Femur (tissue), 1 donor: Measurements from ENCODE around the gene PLA2G1B.
"Not testable (repeated sequence)": the region's sequence is repeated elsewhere in the genome, so short reads cannot be mapped to it uniquely, and the experiment has no call there.

Experiments used
- DNase-seq: peaks from one replicate; pipeline ENCODE4 v3.0.0-alpha.2; 2017

The PLA2G1B gene

DNA sequence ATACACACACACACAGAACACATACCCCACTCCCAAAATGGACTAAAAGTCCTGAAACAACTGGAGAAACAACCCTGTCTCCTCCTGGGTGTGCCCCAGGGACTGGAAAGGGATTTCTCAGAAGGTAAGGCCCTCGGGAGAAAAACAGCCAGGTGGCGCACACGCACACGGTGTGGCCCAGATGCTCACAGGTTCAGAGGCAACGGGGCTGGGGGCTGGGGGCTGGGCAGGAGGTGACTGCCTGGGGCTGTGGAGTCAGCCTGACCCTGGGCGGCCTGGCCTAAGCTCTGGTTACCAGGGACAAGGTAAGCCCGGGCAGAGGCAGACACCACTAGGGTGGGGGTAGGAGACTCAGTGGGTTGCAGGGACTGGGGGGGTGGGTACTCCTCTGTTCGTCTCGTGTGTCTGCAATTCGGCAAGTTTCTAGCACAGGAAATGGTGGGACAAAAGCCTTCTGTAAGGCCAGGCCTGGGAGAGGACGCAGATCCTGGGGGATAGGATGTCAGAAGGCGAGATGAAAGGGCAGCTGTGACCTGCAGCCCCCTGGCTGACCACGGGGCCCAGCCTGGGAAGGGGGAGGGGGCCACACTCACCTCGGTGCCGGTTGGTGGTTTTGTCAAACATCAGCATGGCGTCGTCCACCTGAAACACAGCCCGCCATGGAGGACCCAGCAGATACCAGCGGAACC, 31.0 kb upstream of the PLA2G1B start:
- DNase-seq = no peak

GRCh38 chr12:120357104-120357503, 29.5 kb upstream of the PLA2G1B start:
- DNase-seq = no peak

DNA sequence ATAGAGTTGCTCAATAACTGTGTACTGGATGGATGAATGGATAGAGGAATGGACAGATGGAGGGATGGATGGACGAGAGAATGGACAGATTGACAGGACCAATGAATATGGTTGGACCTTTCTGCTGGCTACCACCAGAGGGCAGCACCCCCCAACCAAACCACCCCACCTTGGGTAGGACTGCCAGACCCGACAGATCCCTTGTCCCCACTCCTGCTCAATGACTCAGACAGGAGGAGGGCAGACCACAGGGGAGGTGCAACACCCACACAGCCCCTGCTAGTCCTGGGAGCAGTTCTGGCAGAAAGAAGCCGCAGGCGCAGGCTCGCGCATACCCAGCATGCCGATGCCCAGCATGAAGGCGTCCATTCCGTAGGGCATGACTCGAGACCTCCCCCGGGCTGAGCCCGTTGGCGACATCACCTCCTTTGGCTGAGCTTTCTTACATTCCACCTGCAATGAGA, 29.0 kb upstream of the PLA2G1B start:
- DNase-seq = peak; percentile 87

GRCh38 chr12:120353556-120354317, 26.2 kb upstream of the PLA2G1B start:
- no peak for DNase-seq

GRCh38 chr12:120353136-120353535, 25.6 kb upstream of the PLA2G1B start:
- DNase-seq = no peak

GRCh38 chr12:120352117-120352516, 24.5 kb upstream of the PLA2G1B start:
- no peak for DNase-seq

GRCh38 chr12:120350576-120351350, 23.2 kb upstream of the PLA2G1B start:
- peak; percentile 56 for DNase-seq

DNA sequence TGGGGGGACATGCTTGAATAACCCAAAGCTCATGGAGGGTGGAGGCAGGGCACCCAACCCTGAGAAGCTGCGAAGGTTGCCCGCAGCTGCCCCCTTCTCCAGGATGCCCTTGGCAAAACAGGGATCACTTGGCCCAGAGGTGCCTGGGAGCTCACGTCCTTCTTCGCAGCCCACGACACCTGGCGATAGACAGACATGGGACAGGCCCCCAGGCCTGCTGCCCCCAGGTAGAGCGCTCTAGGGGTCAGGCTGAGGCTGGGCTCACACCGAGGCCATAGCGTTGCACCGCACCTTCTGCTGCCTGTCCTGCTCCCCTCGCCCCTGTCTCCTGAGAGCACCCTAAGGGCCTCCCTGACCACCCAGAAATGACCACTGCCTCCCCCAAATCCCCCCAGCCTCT, 20.2 kb upstream of the PLA2G1B start:
- no peak for DNase-seq

GRCh38 chr12:120346681-120347080, 19.1 kb upstream of the PLA2G1B start:
- no peak for DNase-seq

DNA sequence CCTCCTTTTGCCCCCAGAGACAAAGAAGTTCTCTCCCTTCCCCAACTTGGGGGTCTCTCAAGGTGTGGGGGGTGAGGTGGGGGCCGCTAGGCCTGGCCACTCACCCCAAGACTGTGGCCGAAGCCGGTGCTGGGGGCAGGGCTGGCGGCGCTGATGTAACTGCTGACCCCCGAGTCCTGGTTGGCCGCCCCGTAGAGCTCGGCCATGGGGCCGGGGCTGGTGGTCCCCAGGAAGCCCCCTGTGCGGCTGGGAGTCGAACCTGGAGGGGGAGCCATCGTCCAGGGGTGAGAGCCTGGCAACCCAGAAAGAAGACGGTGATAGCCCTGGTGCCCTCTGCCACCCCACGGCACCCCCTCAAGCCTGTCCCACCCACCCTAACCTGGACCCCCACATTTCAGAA, 18.5 kb upstream of the PLA2G1B start:
- DNase-seq = no peak

DNA sequence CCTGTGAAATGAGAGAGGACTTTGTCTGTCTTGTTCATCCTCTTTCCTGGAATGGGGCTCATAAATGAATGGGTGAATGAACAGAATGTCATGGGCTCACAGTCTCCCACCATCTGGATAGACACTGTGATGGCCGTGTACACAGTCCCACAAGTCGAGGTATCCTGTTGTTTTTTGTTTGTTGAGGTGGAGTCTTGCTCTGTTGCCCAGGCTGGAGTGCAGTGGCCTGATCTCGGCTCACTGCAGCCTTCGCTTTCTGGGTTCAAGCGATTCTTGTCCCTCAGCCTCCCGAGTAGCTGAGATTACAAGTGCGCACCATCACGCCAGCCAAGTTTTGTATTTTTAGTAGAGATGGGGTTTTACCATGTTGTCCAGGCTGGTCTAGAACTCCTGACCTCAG, 16.1 kb upstream of the PLA2G1B start:
- no peak for DNase-seq

DNA sequence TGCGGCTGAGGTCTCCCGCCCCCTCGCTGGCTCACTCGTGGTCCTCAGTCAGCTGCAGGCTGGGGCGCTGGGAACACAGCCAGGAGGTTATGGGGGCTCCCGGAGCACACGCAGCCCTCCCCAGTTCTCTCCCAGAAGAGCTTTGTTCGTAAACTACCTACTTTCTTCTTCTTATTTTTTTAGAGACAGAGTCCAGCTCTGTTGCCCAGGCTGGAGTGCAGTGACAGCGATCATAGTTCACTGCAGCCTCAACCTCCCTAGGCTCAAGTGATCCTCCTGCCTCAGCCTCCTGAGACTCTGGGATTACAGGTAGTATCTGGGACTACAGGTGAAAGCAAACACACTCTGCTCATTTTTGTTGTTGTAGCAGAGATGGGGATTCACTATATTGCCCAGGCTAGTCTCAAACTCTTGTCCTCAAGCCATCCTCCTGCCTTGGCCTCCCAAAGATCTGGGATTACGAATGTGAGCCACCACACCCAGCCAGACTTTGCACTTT, 15.5 kb upstream of the PLA2G1B start:
- no peak for DNase-seq

GRCh38 chr12:120342175-120343038, 14.8 kb upstream of the PLA2G1B start:
- DNase-seq = no peak

GRCh38 chr12:120339256-120339655, 11.7 kb upstream of the PLA2G1B start:
- DNase-seq = no peak

DNA sequence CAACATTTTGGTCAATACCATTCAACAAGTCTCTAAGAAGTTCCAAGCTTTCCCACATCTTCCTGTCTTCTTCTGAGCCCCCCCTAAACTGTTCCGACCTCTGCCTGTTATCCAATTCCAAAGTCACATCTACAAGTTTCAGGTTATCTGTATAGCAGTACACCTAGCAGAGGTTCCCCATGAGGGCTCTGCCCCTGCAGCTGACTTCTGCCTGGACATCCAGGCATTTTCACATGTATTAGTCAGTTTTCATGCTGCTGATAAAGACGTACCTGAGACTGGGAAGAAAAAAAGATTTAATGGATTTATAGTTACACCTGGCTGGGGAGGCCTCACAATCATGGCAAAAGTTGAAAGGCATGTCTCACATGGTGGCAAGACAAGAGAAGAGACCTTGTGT, 10.2 kb upstream of the PLA2G1B start:
- no peak for DNase-seq

DNA sequence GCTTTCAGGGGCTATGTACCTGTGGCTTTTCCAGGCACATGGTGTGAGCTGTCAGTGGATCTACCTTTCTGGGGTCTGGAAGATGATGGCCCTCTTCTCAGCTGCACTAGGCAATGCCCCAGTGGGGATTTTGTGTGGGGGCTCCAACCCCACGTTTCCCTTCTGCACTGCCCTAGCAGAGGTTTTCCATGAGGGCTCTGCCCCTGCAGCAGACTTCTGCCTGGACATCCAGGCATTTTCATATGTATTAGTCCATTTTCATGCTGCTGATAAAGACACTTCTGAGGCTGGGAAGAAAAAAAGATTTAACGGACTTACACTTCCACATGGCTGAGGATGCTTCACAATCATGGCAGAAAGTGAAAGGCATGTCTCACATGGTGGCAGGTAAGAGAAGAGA, 8.8 kb upstream of the PLA2G1B start:
- not testable (repeated sequence) for DNase-seq

GRCh38 chr12:120335447-120335846, 7.9 kb upstream of the PLA2G1B start:
- peak; percentile 47 for DNase-seq

- no peak for DNase-seq
These were observed 4.9 kb upstream of the PLA2G1B start for GRCh38 chr12:120332523-120332922.

- DNase-seq = no peak
These were observed 4.5 kb upstream of the PLA2G1B start for GRCh38 chr12:120332041-120332440.

DNA sequence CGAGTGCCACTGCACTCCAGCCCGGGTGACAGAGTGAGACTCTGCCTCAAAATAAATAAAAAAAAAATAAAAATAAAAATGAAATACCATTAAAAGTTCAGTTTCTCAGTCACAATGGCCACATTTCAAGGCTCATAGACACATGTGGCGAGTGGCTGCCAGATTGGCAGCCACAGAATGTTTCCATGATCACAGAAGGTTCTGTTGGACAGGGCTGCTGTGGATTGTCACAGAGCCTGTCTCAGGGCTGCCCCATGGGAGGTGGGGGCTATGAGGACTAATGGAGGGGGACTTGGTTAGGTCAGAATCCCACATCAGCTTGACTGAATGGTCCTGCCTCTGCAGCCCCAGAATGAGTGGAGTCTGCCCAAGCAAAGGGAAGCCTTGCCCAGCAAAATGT, 3.8 kb upstream of the PLA2G1B start:
- DNase-seq = no peak

DNA sequence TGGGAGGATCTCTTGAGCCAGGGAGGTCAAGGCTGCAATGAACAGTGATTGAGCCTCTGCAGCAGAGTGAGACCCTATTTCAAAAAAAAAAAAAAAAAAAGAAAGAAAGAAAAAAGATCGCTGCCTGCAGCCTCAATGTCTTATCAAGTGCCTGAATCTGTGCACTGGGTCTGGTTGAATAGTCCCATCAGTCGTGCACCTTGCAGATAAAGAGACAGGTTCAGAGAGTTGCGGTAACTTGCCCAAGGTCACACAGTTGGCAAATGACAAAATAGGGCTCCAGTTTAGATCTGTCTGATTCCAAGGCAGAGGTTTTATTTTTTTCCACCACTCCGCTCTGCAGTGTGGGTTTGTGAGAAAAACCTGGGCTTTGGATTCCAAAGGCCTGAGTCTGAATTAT, 649 bp upstream of the PLA2G1B start:
- no peak for DNase-seq

- DNase-seq = no peak
These were observed 2.6 kb downstream of the PLA2G1B start for GRCh38 chr12:120324841-120325417.
